Measurements from ENCODE around the gene MAD1L1.
"Not testable (repeated sequence)": the region's sequence is repeated elsewhere in the genome, so short reads cannot be mapped to it uniquely, and the experiment has no call there.

Gene MAD1L1

GRCh38 chr7:1883834-1884582, 348.7 kb downstream of the MAD1L1 start:
- no peak for DNase-seq

- DNase-seq: no peak
Observed at GRCh38 chr7:1883031-1883761, 349.5 kb downstream of the MAD1L1 start.

GRCh38 chr7:1882451-1882850, 350.3 kb downstream of the MAD1L1 start:
- no peak for DNase-seq

DNA sequence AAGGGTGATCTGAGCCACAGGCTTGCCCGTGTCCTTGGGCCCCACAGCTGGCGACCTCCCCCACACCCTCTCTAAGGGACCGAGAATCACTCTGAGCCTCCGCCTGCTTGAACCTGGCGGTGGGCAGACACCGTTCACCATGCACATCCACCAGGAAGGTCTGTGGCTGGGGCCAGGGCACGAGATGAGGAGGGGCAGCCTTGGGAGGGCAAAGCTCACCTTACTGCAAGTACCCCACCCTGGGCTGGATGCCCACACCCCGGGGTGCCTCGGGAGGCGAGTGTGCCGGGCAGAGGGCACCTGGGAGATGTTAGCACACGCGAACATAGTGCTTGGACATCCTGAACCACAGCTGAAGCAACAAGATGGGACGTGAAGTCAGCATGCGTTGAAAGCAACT, 350.8 kb downstream of the MAD1L1 start:
- no peak for DNase-seq

GRCh38 chr7:1876641-1877040, 356.1 kb downstream of the MAD1L1 start:
- not testable (repeated sequence) for DNase-seq

GRCh38 chr7:1875392-1876199, 357.1 kb downstream of the MAD1L1 start:
- not testable (repeated sequence) for DNase-seq

DNA sequence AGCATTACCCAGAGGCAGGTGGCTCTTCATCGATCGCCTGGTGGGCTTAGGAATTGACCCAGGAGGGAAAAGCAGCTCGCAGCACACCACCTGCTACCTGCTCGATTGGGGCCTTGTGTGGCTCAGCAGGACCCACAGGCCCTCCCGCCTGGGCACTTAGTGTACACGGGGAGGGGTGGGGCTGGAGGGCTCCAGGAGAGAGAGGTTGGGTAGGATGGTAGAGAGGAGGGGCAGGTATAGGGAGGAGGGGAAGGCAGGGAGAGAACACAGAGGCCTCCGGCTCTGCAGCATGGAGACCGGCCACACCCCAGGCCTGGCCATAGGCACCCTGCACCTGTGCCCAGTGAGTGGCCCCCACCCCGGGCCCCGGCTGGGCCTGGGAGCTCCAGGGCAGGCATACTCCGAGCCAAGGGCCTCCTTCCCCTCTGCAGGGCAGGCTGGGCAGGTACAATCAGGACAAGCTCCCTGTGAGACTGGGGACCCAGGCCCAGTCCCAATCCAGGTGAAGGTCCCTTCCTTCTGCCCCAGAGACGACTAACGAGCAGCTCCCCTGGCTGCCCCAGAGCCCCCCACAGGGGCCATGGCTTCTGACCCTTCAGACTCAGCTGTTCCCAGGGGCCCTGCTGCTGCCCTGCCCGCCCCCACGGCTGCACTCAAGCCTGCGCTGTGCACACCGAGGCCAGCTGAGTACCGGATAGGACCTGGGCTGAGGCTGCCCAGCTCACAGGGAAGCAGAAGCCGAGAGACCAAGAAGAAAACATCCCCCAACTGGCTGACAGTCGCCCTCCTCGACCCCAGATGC, 358.0 kb downstream of the MAD1L1 start:
- DNase-seq: not testable (repeated sequence)

GRCh38 chr7:1873857-1874589, 358.7 kb downstream of the MAD1L1 start:
- DNase-seq: no peak

GRCh38 chr7:1873421-1873820, 359.3 kb downstream of the MAD1L1 start:
- no peak for DNase-seq

- no peak for DNase-seq
Observed at GRCh38 chr7:1873070-1873405, 359.7 kb downstream of the MAD1L1 start.

- no peak for DNase-seq
Observed at GRCh38 chr7:1872191-1873069, 360.3 kb downstream of the MAD1L1 start.

DNA sequence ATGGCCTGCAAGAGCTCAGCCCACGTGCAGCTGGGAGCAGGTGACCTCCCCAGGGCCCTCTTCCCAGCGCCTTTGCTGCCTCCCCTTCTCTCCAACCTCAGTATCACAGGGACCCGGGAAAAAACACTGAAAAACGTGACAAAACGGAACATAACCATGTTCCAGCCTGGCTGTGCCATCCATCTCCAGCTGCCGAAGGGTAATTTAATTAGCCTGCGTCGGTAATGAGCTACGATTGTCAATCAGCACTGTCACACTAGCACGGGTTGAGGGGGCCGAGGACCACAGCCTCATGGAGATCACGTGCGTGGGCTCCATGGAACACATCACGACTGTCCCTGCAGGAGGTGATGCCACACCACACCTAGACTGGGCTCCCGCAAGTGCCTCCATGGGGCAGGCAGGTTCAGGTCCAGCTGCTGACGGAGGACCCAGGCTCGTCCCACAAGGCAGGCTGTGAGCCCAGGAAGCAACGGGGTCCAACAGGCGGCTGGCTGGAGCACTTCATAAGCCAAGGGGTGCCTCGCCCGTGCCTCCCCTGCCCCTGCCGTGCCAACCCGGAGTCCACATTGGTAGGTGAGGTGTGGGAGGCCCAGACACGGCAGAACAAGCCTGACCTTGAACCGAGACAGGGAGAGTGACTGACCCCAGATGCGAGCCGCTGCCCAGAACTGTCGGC, 363.2 kb downstream of the MAD1L1 start:
- no peak for DNase-seq

DNA sequence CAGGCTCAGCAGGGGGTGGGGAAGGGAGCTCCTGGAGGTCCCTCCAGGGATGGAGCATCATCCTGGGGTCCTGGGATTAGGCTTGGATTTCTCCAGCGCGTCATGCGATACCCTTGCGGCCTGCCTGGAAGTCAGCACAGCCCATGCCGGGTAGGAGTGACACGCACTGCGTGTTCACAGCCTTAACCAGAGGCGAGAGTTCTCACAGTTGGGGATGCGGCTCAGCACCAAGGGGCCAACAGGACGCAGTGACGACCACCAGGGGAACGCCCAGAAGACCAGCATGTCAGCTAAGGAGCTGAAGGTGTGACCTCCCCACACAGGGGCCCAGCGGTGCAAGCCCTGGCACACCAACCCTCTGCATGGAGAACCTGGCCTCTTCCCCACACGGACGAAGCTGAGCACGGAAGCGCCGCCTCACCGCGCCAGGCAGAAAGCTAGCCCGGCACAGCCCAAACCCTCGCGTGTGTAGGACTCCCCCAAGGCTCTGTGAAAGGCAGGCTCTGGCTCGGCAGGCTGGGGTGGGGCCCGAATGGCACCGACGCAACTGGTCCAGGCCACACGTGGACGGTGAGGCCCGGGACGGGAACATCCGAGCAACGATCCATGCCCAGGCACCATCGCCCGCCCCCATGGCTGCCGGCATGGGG, 364.1 kb downstream of the MAD1L1 start:
- DNase-seq: no peak

- no peak for DNase-seq
Observed at GRCh38 chr7:1867370-1868260, 365.1 kb downstream of the MAD1L1 start.

GRCh38 chr7:1866601-1867000, 366.1 kb downstream of the MAD1L1 start:
- DNase-seq: no peak

- no peak for DNase-seq
Observed at GRCh38 chr7:1865571-1866255, 367.0 kb downstream of the MAD1L1 start.

GRCh38 chr7:1865000-1865555, 367.7 kb downstream of the MAD1L1 start:
- no peak for DNase-seq
